Transverse colon (tissue), 4 donors: ENCODE data around the gene GLI2. TPM values are rescaled to one million over a fixed set of nuclear protein-coding genes. Genes with fewer than 3 reads are reported as not detected.

ENCODE experiments used
- DNase-seq: peaks from one replicate; pipeline ENCODE4 v3.0.0-alpha.2; 2019
- H3K27ac ChIP-seq, 4 donors: fragments of 200-600 bp; sonication (generic); 2 replicates each; pipeline ENCODE4 v1.5.1; 2016 to 2018; ENCODE audit warnings: inconsistent platforms in 4 of 4
- H3K27me3 ChIP-seq: fragments of 200-600 bp; sonication (generic); 2 replicates; pipeline ENCODE4 v1.5.1; 2017; ENCODE audit warnings: inconsistent platforms
- H3K36me3 ChIP-seq, 4 donors: fragments of 200-600 bp; sonication (generic); 2 replicates each; pipeline ENCODE4 v1.5.1; 2017 to 2019; ENCODE audit warnings: inconsistent platforms in 4 of 4
- H3K4me1 ChIP-seq, 4 donors: fragments of 200-600 bp; sonication (generic); 2 replicates each; pipeline ENCODE4 v1.5.1; 2017 to 2020; ENCODE audit warnings: inconsistent platforms in 4 of 4
- H3K4me3 ChIP-seq, 4 donors: fragments of 200-600 bp; sonication (generic); 1 replicate in 1 of 4; 2 replicates in 3 of 4; pipeline versions ENCODE4 v1.5.1 to v1.6.1; 2017 to 2019; ENCODE audit warnings: inconsistent platforms in 4 of 4
- H3K9me3 ChIP-seq, 2 donors: fragments of 200-600 bp; sonication (generic); 2 replicates each; pipeline ENCODE4 v1.5.1; 2017 to 2019; ENCODE audit warnings: inconsistent platforms in 2 of 2
- EP300 ChIP-seq: sonication (generic); formaldehyde crosslinking; IDR thresholded peaks from one replicate; pipeline ENCODE4 v1.6.1; 2017; ENCODE audit warnings: antibody characterized with exemption, low read depth
- POLR2A ChIP-seq: fragments of 450-650 bp; IDR thresholded peaks from one replicate; pipeline ENCODE4 v1.6.1; 2016; ENCODE audit warnings: antibody characterized with exemption, mild to moderate bottlenecking, moderate library complexity
- POLR2AphosphoS5 ChIP-seq, 3 donors: sonication (generic); formaldehyde crosslinking; IDR thresholded peaks; one replicate each; pipeline ENCODE4 v1.6.1; 2016; ENCODE audit warnings: antibody characterized with exemption in 3 of 3
- WGBS, 2 donors: methylation state at CpG; one replicate each; pipeline ENCODE4 v1.1.5; 2018; ENCODE audit warnings: low coverage in 1 of 2; 5-methylcytosine and 5-hydroxymethylcytosine counted together
- in situ Hi-C, 4 donors: fragments of 200-750 bp; cut with MboI; loops; one replicate each; pipeline versions ENCODE4 v1.15.0 to v1.15.1; 2017; ENCODE audit warnings: low sequenced_read_pairs in 3 of 4, low pct_ligation_motif_present in 1 of 4, low pct_unique_long_range_greater_than_20kb in 1 of 4
- intact Hi-C: fragments of 100-400 bp; cut with DNase I; formaldehyde crosslinking; loops from one replicate; pipeline ENCODE4 v1.15.1; 2023; ENCODE audit warnings: low total_unique reads
- total RNA-seq, 4 donors: library from RNA; depleted of rRNA; stranded (reverse); fragments of >200 nt; gene quantifications; one replicate each; pipeline ENCODE4 v1.1.0, GENCODE V29; 2016
- TF ChIP-seq, protein P1 (sequence below), 5 experiments: fragments of 200-600 bp in 3 of 5; fragments of 450-650 bp in 2 of 5; sonication (generic) in 3 of 5; IDR thresholded peaks; 1 replicate in 2 of 5; 2 replicates in 3 of 5; pipeline ENCODE4 v1.5.1; 2016 to 2017; ENCODE audit warnings: antibody characterized with exemption in 5 of 5, inconsistent platforms in 3 of 5, mild to moderate bottlenecking in 2 of 5, moderate library complexity in 1 of 5

The GLI2 gene
- total RNA-seq, 4 donors from 2014 or later, result 1.1 to 15.1 (median 4.2) TPM

- in situ Hi-C loops, result no loop called here
- Histone ChIP-seq H3K9me3 (no peaks in the 10 kb centered on the region), H3K27me3 (no peaks in the 10 kb centered on the region), H3K4me3 (no peak overlapping the region), H3K36me3 (no peaks in the 10 kb centered on the region), H3K4me1 (peaks cover 0 to 10% (median 3%) of the 10 kb centered on the region in 4 donors), H3K27ac (peak overlapping the region; percentile 9 to 59 (median 40))
- intact Hi-C loops, result no loop called here
- 59% methylated on average over 5 of the region's 5 CpGs; no CpG with 5 or more reads in 1 of the 2 donors for WGBS, 2 donors
- TF ChIP-seq EP300 (no peak), POLR2A (no peak), POLR2AphosphoS5 (IDR thresholded peaks at IDR 0.05) (no peak)
- TF ChIP-seq, protein P1, sequence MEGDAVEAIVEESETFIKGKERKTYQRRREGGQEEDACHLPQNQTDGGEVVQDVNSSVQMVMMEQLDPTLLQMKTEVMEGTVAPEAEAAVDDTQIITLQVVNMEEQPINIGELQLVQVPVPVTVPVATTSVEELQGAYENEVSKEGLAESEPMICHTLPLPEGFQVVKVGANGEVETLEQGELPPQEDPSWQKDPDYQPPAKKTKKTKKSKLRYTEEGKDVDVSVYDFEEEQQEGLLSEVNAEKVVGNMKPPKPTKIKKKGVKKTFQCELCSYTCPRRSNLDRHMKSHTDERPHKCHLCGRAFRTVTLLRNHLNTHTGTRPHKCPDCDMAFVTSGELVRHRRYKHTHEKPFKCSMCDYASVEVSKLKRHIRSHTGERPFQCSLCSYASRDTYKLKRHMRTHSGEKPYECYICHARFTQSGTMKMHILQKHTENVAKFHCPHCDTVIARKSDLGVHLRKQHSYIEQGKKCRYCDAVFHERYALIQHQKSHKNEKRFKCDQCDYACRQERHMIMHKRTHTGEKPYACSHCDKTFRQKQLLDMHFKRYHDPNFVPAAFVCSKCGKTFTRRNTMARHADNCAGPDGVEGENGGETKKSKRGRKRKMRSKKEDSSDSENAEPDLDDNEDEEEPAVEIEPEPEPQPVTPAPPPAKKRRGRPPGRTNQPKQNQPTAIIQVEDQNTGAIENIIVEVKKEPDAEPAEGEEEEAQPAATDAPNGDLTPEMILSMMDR (IDR thresholded peaks at IDR 0.05), result no peak
- DNase-seq, result no peak
These were observed 36.1 kb downstream of the GLI2 start for GRCh38 chr2:120771781-120772208.

- intact Hi-C loops (no loop called here), in situ Hi-C loops (no loop called here)
- no peaks in the 10 kb centered on the region for H3K36me3 ChIP-seq
- H3K4me3 ChIP-seq, result no peak overlapping the region
- 83% methylated on average over 5 of the region's 5 CpGs; no CpG with 5 or more reads in 1 of the 2 donors for WGBS, 2 donors
- no peaks in the 10 kb centered on the region for H3K27me3 ChIP-seq
- peaks cover 0 to 10% (median 3%) of the 10 kb centered on the region in 4 donors for H3K4me1 ChIP-seq
- no peak for DNase-seq
- TF ChIP-seq EP300, result no peak
- no peak for TF ChIP-seq POLR2A
- TF ChIP-seq, protein P1 (IDR thresholded peaks at IDR 0.05), result no peak
- no peak for TF ChIP-seq POLR2AphosphoS5 (IDR thresholded peaks at IDR 0.05)
- H3K9me3 ChIP-seq, result no peaks in the 10 kb centered on the region
- peak overlapping the region in 2 of 4 donors; percentile 9 to 54 for H3K27ac ChIP-seq
These were observed 36.6 kb downstream of the GLI2 start for GRCh38 chr2:120772261-120772660.

- in situ Hi-C loops, result no loop called here
- intact Hi-C loops, result no loop called here
These were observed 37.6 kb downstream of the GLI2 start for GRCh38 chr2:120773186-120773800.

GRCh38 chr2:120774557-120775160, 39.0 kb downstream of the GLI2 start:
- intact Hi-C loops (no loop called here), in situ Hi-C loops (no loop called here)
- no peaks in the 10 kb centered on the region for H3K36me3 ChIP-seq
- no peak for DNase-seq
- WGBS, 2 donors, result 74 to 96% methylated on average over 5 of the region's 5 CpGs
- H3K9me3 ChIP-seq, result no peaks in the 10 kb centered on the region
- no peak overlapping the region for H3K27ac ChIP-seq
- no peaks in the 10 kb centered on the region for H3K27me3 ChIP-seq
- H3K4me1 ChIP-seq, result peaks cover 0 to 10% (median 3%) of the 10 kb centered on the region in 4 donors
- no peak overlapping the region for H3K4me3 ChIP-seq
- TF ChIP-seq, protein P1 (IDR thresholded peaks at IDR 0.05), result no peak
- TF ChIP-seq POLR2AphosphoS5 (IDR thresholded peaks at IDR 0.05), result no peak
- TF ChIP-seq POLR2A, result no peak
- TF ChIP-seq EP300, result no peak

More at GRCh38 chr2:120773186-120773800, 37.6 kb downstream of the GLI2 start:
- TF ChIP-seq EP300 (no peak), POLR2AphosphoS5 (IDR thresholded peaks at IDR 0.05) (no peak), POLR2A (no peak)
- TF ChIP-seq, protein P1 (IDR thresholded peaks at IDR 0.05), result no peak
- Histone ChIP-seq H3K27me3 (no peaks in the 10 kb centered on the region), H3K36me3 (no peaks in the 10 kb centered on the region), H3K27ac (no peak overlapping the region), H3K4me3 (no peak overlapping the region), H3K4me1 (peaks cover 0 to 10% (median 3%) of the 10 kb centered on the region in 4 donors), H3K9me3 (no peaks in the 10 kb centered on the region)
- no peak for DNase-seq
- 85% methylated on average over 17 of the region's 17 CpGs; no CpG with 5 or more reads in 1 of the 2 donors for WGBS, 2 donors
